HG02973 (cell line): ENCODE data around the gene TTBK1.
"Not testable (repeated sequence)": the region's sequence is repeated elsewhere in the genome, so short reads cannot be mapped to it uniquely, and the experiment has no call there.

Experiments
- ATAC-seq: cut with Tn5 transposase; IDR thresholded peaks from one replicate; pipeline ENCODE4 v1.9.1; 2021; ENCODE audit warnings: moderate library complexity; ENCODE audit not compliant: unreplicated experiment

TTBK1 gene

GRCh38 chr6:43301081-43301870, 58.0 kb downstream of the TTBK1 start:
- ATAC-seq, result no peak

DNA sequence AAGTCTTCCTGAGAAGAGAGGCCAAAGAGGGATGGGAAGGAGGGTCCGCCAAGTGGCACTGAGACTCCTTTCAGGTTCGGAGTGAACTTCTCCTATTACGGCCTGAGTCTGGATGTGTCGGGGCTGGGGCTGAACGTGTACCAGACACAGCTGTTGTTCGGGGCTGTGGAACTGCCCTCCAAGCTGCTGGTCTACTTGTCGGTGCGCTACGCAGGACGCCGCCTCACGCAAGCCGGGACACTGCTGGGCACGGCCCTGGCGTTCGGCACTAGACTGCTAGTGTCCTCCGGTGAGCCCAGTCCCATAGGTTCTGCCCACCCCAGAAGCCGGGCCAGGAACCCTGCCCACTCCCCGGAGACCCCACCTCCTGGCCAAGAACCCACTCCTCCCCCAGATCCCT, 58.8 kb downstream of the TTBK1 start:
- no peak for ATAC-seq

DNA sequence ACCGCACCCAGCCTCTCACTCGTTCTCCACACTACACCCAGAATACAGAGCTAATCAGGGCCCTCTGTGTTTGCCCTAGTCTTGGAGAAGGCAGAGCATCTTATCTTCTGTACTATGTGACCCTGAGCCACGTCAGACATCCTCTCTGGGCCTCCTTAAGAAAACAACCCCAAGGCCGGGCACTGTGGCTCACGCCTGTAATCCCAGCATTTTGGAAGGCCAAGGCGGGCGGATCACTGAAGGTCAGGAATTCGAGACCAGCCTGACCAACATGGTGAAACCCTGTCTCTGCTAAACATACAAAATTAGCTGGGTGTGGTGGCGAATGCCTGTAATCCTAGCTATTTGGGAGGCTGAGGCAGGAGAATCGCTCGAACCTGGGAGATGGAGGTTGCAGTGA, 59.7 kb downstream of the TTBK1 start:
- ATAC-seq, result not testable (repeated sequence)

DNA sequence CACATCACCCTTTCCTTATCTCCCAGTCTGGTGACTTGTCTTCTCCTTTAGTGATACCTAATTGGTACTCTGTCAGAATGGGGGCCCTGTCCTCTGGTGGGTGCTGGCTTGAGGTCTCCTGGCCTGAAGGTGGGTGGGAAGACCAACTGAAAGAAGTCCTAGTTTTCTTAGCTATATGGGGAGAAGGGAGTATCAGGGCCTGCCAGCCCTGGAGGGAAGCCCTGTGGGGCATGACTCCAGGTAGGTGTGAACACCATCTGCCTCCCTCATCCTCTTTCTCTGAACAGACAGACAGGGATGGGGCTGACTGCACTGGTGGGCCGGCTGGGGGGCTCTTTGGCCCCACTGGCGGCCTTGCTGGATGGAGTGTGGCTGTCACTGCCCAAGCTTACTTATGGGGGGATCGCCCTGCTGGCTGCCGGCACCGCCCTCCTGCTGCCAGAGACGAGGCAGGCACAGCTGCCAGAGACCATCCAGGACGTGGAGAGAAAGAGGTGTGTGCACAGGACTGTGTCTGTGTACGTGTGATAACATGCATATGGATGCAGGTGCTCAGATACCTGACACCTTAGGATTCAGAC, 60.6 kb downstream of the TTBK1 start:
- ATAC-seq, result no peak

DNA sequence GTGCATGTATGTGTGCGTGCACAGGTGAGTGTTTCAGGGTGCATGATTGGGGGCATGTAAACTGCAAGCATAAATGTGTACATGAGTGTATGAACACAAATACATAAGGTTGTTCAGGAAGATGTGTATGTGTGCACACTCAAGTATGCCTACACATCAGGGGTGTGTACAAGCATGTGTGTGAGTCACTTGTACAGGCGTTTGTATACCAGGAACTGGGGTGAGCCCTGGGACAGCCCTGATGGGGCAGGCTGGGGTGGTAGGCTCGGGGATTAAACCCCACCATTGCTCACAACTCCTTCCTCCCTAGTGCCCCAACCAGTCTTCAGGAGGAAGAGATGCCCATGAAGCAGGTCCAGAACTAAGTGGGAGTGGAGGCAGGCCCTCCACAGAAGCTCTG, 61.1 kb downstream of the TTBK1 start:
- no peak for ATAC-seq

DNA sequence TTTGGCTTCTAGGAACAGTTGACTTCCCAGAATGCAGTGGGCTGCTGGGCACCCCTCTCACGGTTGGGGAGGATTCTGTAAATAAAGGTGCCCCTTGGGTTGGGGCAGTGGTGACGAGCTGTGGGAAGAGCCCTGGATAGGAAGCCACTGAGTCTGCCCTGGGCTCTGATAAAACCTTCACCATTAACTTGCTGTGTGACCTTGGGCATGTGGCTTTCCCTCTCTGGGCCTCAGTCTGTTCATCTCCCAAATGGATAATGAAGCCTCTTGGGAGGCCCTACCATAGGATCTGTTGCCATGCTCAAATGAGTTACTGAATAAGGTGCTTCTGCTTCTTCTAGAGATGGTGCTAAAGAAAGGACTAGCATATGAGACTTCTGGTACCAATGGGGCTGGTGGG, 61.6 kb downstream of the TTBK1 start:
- no peak for ATAC-seq

DNA sequence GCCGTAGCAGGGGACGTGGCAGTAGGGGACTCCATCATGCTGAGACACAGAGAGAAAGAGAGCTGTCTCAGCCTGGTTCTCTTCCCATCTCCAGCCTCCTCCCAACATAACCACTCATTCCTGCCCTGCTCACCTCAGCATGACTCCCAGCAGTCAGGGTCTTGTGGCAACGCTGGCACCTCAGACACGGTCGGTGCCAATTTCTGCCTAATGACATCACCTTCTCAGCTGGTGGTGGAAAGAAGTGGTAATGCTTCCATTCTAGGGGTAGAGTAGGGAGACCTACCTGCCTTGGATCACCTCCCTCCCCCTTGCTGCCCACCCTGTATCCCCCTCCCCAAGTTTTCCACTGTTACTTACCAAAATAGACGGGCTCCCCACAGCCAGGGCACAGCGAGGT, 62.8 kb downstream of the TTBK1 start:
- no peak for ATAC-seq

- ATAC-seq, result no peak
These were observed 64.3 kb downstream of the TTBK1 start for GRCh38 chr6:43307451-43308100.

DNA sequence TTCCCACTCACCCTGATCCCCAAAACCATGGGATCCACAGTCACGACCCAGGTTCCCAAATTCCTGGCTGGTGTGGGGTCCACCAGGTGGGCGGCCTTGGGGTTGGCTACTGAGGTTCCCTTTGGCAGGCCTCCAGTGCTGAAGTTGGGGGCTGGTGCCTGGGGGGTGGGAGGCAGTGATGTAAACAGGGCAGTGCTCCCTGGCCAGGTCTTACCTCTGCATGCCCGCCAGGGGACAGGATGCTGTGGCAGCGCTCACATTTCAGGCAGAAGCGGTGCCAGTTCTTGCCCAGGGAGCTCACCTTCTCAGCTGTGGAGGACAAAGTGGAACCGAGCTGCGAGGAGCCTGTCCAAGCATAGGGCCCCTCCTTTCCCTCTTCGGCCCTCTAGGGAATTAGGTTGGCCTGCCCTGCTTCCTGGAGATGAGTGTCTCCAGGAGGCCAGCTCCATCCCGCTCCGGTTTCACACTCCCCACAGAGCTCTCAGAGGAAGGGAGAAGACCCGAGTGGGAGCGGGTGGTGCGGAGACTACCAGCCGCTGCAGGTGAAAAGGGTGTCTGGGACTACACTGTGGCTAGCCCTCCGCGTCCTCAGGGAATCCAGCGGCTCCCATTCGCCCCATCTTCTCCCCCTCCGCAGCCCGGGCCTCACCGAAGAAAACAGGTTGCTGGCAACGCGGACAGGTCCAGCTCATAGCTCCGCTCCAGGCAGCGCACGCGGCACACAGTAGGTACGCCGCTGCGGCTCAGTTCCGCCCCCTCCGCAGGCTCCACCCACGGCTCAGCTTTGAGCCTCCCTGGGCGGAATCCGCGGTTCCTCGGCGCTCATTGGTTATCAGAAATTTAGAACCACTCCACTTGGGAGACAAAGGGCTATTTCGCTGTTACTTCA, 65.1 kb downstream of the TTBK1 start, which contains the start of gene CRIP3:
TSS of gene CRIP3 (minus strand) at position 726 of the 889 bp plus-strand sequence. CDS start at position 692, 34 bp downstream.
- ATAC-seq, result no peak

DNA sequence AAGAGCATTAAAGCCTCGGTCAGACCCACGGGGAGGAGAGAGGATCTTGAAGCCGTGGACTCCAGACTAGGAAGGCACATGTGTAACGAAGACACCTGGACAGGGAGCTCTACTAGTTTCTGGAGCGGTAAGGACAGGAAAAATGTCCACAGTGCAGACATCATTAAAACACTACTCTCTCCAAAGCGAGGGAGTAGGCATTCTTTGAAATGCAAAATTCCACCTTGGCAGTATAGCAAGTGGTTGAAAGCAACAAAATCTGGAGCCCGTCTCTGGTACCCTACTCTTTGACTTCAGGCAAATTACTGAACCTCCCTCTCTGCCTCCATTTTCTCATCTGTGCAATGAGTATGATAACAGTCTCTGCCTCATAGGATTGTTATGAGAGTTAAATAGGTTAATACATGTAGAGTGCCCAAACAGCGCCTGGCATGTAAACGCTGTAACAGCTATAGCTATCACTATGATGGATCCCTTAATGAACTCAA, 65.8 kb downstream of the TTBK1 start:
- ATAC-seq, result no peak

- no peak for ATAC-seq
These were observed 66.9 kb downstream of the TTBK1 start for GRCh38 chr6:43310134-43310533.

DNA sequence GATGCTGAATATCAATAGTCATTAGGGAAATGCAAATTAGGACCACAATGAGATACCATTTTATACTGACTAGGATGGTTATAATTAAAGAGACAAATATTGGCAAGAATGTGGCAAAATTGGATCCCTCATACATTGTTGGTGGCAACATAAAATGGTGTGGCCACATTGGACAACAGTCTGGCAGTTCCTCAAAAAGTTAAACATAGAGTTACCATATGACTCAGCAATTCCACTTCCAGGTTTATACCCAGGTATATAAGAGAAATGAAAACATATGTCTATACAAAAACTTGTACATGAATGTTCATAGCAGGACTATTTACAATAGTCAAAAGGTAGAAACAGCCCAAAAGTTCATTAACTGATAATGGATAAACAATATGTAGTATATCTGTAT, 67.3 kb downstream of the TTBK1 start:
- ATAC-seq, result no peak

- no peak for ATAC-seq
These were observed 68.4 kb downstream of the TTBK1 start for GRCh38 chr6:43311666-43312065.

DNA sequence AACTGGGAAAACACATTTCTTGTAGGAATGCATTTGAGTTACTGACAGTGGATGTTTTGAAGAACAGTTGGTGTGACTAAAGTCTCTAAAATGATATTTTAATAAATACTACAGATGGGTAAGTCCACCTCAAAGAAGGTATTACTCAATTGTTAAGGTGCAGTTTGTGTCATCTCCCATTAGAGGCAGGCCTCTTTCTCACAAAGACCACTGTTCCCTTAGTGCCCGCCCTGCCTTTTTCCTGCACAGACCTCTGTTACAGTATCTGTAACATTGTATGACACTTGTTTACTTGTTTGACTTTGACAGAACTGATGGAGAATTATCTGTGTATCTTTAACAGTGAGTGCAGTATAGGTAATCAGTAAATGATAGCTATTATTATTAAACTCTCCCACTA, 70.5 kb downstream of the TTBK1 start:
- ATAC-seq, result no peak

DNA sequence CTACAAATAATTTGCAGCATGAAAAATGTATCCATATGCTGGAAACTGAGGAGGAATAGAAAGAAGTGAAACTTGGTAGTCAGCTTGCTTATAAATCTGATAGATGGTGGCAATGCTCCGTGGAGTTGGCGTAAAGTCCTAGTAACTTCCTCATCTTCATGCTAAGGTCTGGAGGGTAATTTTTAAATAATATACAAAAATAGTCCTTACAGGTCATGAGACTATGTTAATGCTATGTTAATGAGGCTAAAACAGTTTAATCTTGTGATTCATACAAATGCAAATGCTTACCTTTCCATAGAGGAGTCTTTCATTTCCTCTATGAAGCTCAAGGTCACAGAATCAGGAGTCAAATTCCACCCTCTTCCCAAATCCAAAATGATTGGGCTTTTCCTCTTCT, 74.7 kb downstream of the TTBK1 start:
- no peak for ATAC-seq

- ATAC-seq, result no peak
These were observed 82.6 kb downstream of the TTBK1 start for GRCh38 chr6:43325876-43326275.

DNA sequence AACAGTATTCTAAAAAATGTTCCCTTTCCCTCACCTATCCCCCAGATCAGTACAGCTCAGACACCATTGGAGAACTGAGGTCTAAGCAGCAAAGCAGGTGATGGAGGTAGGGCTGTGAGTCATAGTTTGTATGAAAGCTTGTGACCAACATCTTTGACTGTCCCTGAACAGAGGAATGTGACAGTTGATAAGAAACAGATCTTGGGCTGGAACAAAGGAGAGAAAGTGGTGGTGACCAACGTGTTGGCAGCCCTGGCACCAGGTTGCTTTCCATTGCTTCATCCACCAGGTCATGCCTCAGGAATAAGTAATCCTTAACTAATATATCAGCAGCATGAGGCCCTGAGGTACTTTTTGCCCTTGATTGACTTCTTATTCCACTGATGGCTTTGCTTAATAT, 85.2 kb downstream of the TTBK1 start:
- no peak for ATAC-seq

DNA sequence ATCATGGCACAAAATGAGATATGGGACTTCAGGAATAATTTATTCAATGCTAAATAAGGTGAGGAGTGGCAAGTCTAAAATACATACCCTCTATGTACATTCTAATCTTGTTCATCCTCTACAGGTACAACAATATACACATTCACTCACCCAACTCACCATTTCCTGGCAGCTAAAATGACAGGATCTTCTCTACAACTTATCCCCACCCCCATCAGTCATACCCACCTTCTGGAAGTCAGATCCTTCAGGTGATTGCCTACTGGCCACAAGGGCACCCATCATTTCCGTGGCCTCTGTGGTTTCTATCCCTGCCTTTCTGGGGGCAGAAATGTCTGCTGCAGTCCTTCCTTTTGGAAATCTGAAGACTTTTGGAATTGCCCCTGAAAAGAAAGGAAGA, 88.2 kb downstream of the TTBK1 start:
- no peak for ATAC-seq

GRCh38 chr6:43331891-43332290, 88.6 kb downstream of the TTBK1 start:
- ATAC-seq, result no peak

GRCh38 chr6:43334466-43335095, 91.3 kb downstream of the TTBK1 start:
- no peak for ATAC-seq

- ATAC-seq, result no peak
These were observed 92.2 kb downstream of the TTBK1 start for GRCh38 chr6:43335469-43335868.
